H9 (cell line): ENCODE results near the gene SLC25A41. TPM values are rescaled to one million over a fixed set of nuclear protein-coding genes. Genes with fewer than 3 reads are reported as not detected.

Experiments used
- DNase-seq: peaks from one replicate; pipeline ENCODE4 v3.0.0-alpha.2; 2017
- H2AFZ ChIP-seq: one replicate; pipeline ENCODE4 v1.6.1; 2013; ENCODE audit warnings: mild to moderate bottlenecking, low read length, control low read depth, moderate library complexity
- H2AK5ac ChIP-seq: 2 replicates; pipeline ENCODE4 v1.6.1; 2013; ENCODE audit warnings: low read length, control low read depth, mixed read lengths; ENCODE audit not compliant: insufficient read length
- H2BK120ac ChIP-seq: one replicate; pipeline ENCODE4 v1.6.1; 2013; ENCODE audit warnings: low read depth, mild to moderate bottlenecking, low read length, control low read depth, inconsistent platforms; ENCODE audit not compliant: poor library complexity, severe bottlenecking
- H2BK12ac ChIP-seq: 2 replicates; pipeline ENCODE4 v1.6.1; 2013; ENCODE audit warnings: low read length, control low read depth, mixed read lengths, low read depth; ENCODE audit not compliant: insufficient read length
- H2BK15ac ChIP-seq: 2 replicates; pipeline ENCODE4 v1.6.1; 2013; ENCODE audit warnings: low read depth, low read length, control low read depth
- H2BK20ac ChIP-seq: one replicate; pipeline ENCODE4 v1.6.1; 2013; ENCODE audit warnings: low read depth, mild to moderate bottlenecking, low read length, control low read depth, inconsistent platforms; ENCODE audit not compliant: poor library complexity, severe bottlenecking
- H2BK5ac ChIP-seq: 2 replicates; pipeline ENCODE4 v1.6.1; 2013; ENCODE audit warnings: low read length, control low read depth, mixed read lengths; ENCODE audit not compliant: insufficient read length
- H3K14ac ChIP-seq: 2 replicates; pipeline ENCODE4 v1.6.1; 2013; ENCODE audit warnings: low read length, control low read depth; ENCODE audit not compliant: insufficient read depth
- H3K18ac ChIP-seq: 2 replicates; pipeline ENCODE4 v1.6.1; 2013; ENCODE audit warnings: low read depth, mild to moderate bottlenecking, mixed read lengths, low read length, control low read depth; ENCODE audit not compliant: insufficient read length
- H3K23ac ChIP-seq: 2 replicates; pipeline ENCODE4 v1.6.1; 2013; ENCODE audit warnings: low read length, control low read depth, mixed read lengths, low read depth; ENCODE audit not compliant: insufficient read length
- H3K23me2 ChIP-seq: 2 replicates; pipeline ENCODE4 v1.6.1; 2013; ENCODE audit warnings: low read depth, mild to moderate bottlenecking, mixed read lengths, low read length, control low read depth; ENCODE audit not compliant: insufficient read length, poor library complexity, severe bottlenecking
- H3K27ac ChIP-seq: 2 replicates; pipeline ENCODE4 v1.5.1; 2013; ENCODE audit warnings: low read length, control low read depth, mixed read lengths, low read depth; ENCODE audit not compliant: insufficient read length
- H3K27me3 ChIP-seq: 2 replicates; pipeline ENCODE4 v1.6.1; 2013; ENCODE audit warnings: low read length, control low read depth, inconsistent platforms; ENCODE audit not compliant: insufficient read depth
- H3K4ac ChIP-seq: 2 replicates; pipeline ENCODE4 v1.6.1; 2013; ENCODE audit warnings: low read depth, mild to moderate bottlenecking, control low read depth, inconsistent platforms, low read length, moderate library complexity
- H3K4me1 ChIP-seq: 2 replicates; pipeline ENCODE4 v1.6.1; 2013; ENCODE audit warnings: low read length, control low read depth, inconsistent platforms; ENCODE audit not compliant: insufficient read depth
- H3K4me2 ChIP-seq: 2 replicates; pipeline ENCODE4 v1.6.1; 2013; ENCODE audit warnings: low read length, control low read depth, mixed read lengths; ENCODE audit not compliant: insufficient read length, insufficient read depth
- H3K56ac ChIP-seq: 2 replicates; pipeline ENCODE4 v1.6.1; 2013; ENCODE audit warnings: low read depth, mild to moderate bottlenecking, mixed read lengths, low read length, control low read depth; ENCODE audit not compliant: insufficient read length
- H3K79me1 ChIP-seq: 2 replicates; pipeline ENCODE4 v1.6.1; 2013; ENCODE audit warnings: low read depth, mild to moderate bottlenecking, moderate library complexity, low read length, control low read depth, inconsistent platforms; ENCODE audit not compliant: insufficient read depth, poor library complexity, severe bottlenecking
- H3K79me2 ChIP-seq: 2 replicates; pipeline ENCODE4 v1.6.1; 2013; ENCODE audit warnings: low read length, control low read depth, inconsistent platforms; ENCODE audit not compliant: insufficient read depth
- H3K9ac ChIP-seq: 2 replicates; pipeline ENCODE4 v1.6.1; 2013; ENCODE audit warnings: low read length, control low read depth, mixed read lengths; ENCODE audit not compliant: insufficient read length; ENCODE audit errors: extremely low read depth
- H3K9me3 ChIP-seq: one replicate; pipeline ENCODE4 v1.6.1; 2013; ENCODE audit warnings: low read depth, low read length, inconsistent platforms; ENCODE audit not compliant: control insufficient read depth
- H3T11ph ChIP-seq: one replicate; pipeline ENCODE4 v1.6.1; 2013; ENCODE audit warnings: mild to moderate bottlenecking, low read length, control low read depth, inconsistent platforms
- H4K20me1 ChIP-seq: one replicate; pipeline ENCODE4 v1.6.1; 2013; ENCODE audit not compliant: control insufficient read depth, insufficient read length, insufficient read depth
- H4K5ac ChIP-seq: 2 replicates; pipeline ENCODE4 v1.6.1; 2013; ENCODE audit warnings: low read depth, mild to moderate bottlenecking, mixed read lengths, low read length, control low read depth; ENCODE audit not compliant: insufficient read length
- H4K8ac ChIP-seq: replicated peaks from 2 replicates; pipeline ENCODE4 v1.6.1; 2013; ENCODE audit warnings: low read length, control low read depth, mixed read lengths, low read depth; ENCODE audit not compliant: insufficient read length
- H4K91ac ChIP-seq: 2 replicates; pipeline ENCODE4 v1.6.1; 2013; ENCODE audit warnings: low read depth, mild to moderate bottlenecking, moderate library complexity, mixed read lengths, low read length, control low read depth; ENCODE audit not compliant: insufficient read length
- H3K27ac Mint-ChIP-seq, 3 experiments: 2 replicates in 2 of 3; 3 replicates in 1 of 3; pipeline ENCODE4 v1.8.0; 2020 to 2021; ENCODE audit warnings: mixed read lengths in 3 of 3, mild to moderate bottlenecking in 1 of 3, moderate library complexity in 1 of 3
- H3K27me3 Mint-ChIP-seq: 2 replicates; pipeline ENCODE4 v1.8.0; 2021; ENCODE audit warnings: low read depth, mild to moderate bottlenecking, moderate library complexity, mixed read lengths
- H3K36me3 Mint-ChIP-seq, 3 experiments: 2 replicates in 2 of 3; 3 replicates in 1 of 3; pipeline ENCODE4 v1.8.0; 2020 to 2021; ENCODE audit warnings: low read depth in 3 of 3, mixed read lengths in 3 of 3; ENCODE audit not compliant: insufficient read depth in 1 of 3
- H3K4me1 Mint-ChIP-seq, 2 experiments: 2 replicates each; pipeline ENCODE4 v1.8.0; 2020; ENCODE audit warnings: mixed read lengths in 2 of 2
- H3K4me3 Mint-ChIP-seq, 2 experiments: 2 replicates in 1 of 2; 3 replicates in 1 of 2; pipeline ENCODE4 v1.8.0; 2020 to 2021; ENCODE audit warnings: mild to moderate bottlenecking in 2 of 2, mixed read lengths in 2 of 2, moderate library complexity in 1 of 2
- H3K9me3 Mint-ChIP-seq, 2 experiments: 2 replicates in 1 of 2; 3 replicates in 1 of 2; pipeline ENCODE4 v1.8.0; 2020; ENCODE audit warnings: mild to moderate bottlenecking in 2 of 2, mixed read lengths in 2 of 2, moderate library complexity in 1 of 2
- WGBS: extraction: QIAGEN DNeasy Blood & Tissue Kit; methylation state at CpG from one replicate; pipeline ENCODE4 v1.1.7; 2013; ENCODE audit warnings: missing lambda C conversion rate, low lambda C conversion rate, mixed read lengths; ENCODE audit not compliant: insufficient read length; ENCODE audit errors: extremely low coverage; 5-methylcytosine and 5-hydroxymethylcytosine counted together
- total RNA-seq: library from RNA; stranded (reverse); gene quantifications from 2 replicates; pipeline ENCODE4 v1.2.1, GENCODE V29; 2021
- TF ChIP-seq, protein P1 (sequence below): fragments of 200-600 bp; sonication (generic); conservative IDR thresholded peaks from 3 replicates; pipeline ENCODE4 v1.8.0; 2021; ENCODE audit warnings: antibody characterized with exemption, mild to moderate bottlenecking

The SLC25A41 gene
- total RNA-seq, 1 experiment from 2014 or later, result 0.20 TPM

DNA sequence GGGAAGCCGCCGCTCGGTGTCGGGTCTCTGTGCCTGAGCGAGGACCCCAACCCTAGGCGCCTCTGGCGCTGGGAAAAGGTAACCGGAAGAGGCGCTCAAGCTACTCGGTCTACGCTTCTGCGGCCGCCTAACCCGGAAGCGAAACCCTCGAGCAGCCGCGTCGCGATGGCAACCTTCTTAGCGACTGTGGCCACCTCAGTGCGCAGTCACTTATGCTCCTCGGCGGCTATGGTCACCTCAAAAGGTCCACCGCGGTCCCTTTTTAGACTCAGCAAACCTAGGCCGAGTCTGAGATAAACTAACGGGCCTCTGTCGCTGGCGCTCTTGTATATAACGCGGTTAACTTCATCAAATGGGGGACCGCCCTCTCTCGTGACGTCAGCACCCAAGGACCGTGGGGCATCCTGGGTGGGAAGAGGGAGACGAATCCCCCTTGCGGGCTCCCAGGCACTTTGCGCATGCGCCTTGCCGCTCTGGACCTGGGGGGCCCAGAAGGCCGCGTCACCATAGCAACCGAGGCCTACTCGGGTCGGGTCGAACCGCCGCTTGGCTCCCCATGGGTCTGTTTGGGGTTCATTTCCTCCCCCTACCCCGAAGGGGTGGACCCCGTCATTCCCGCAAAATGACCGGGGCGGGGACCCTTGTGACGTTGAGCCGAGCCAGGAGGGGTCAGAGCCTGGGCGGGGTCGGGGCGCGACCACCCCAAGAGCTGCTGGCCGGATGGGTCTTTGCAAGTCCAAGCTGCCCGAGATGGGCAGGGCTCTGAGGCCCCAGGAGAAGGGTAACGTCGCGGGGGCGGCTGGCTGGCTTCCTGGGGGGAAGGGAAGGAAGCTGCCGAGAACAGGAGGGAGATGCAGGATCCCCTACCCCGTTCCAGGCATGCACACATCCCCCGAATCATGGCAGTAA, 40.2 kb downstream of the SLC25A41 start, which contains the start of gene GTF2F1:
TSS of gene GTF2F1 (minus strand) at position 91 of the 909 bp plus-strand sequence. CDS start 169 bp downstream, outside the sequence.
- H3K27ac Mint-ChIP-seq, result peak within 1 kb of the TSS; percentile 94 to 98 (median 98)
- TF ChIP-seq, protein P1, sequence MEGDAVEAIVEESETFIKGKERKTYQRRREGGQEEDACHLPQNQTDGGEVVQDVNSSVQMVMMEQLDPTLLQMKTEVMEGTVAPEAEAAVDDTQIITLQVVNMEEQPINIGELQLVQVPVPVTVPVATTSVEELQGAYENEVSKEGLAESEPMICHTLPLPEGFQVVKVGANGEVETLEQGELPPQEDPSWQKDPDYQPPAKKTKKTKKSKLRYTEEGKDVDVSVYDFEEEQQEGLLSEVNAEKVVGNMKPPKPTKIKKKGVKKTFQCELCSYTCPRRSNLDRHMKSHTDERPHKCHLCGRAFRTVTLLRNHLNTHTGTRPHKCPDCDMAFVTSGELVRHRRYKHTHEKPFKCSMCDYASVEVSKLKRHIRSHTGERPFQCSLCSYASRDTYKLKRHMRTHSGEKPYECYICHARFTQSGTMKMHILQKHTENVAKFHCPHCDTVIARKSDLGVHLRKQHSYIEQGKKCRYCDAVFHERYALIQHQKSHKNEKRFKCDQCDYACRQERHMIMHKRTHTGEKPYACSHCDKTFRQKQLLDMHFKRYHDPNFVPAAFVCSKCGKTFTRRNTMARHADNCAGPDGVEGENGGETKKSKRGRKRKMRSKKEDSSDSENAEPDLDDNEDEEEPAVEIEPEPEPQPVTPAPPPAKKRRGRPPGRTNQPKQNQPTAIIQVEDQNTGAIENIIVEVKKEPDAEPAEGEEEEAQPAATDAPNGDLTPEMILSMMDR, result peak; percentile 26; the same call in 1 of the 3 replicates
- H3K9me3 ChIP-seq, result no peaks in the 10 kb centered on the region

More for the DNA sequence above, 40.2 kb downstream of the SLC25A41 start, which contains the start of gene GTF2F1:
- H4K8ac ChIP-seq, result no peak within 1 kb of the TSS
- peaks cover 9% of the 10 kb centered on the region for H3K79me1 ChIP-seq
- Mint-ChIP-seq H3K9me3 (no peaks in the 10 kb centered on the region), H3K27me3 (no peaks in the 10 kb centered on the region), H3K4me1 (peaks cover 18 to 26% of the 10 kb centered on the region in 2 experiments), H3K36me3 (peaks cover 8 to 24% (median 20%) of the 10 kb centered on the region in 3 experiments), H3K4me3 (peak within 1 kb of the TSS; percentile 97)
- H3K27ac ChIP-seq, result no peak within 1 kb of the TSS
- no peak within 1 kb of the TSS for H2BK5ac ChIP-seq
- H3K18ac ChIP-seq, result peak within 1 kb of the TSS; percentile 68
- no peak within 1 kb of the TSS for H3K4ac ChIP-seq
- H2BK120ac ChIP-seq, result peak within 1 kb of the TSS; percentile 53
- peak; percentile 95 for DNase-seq
- peaks cover 3% of the 10 kb centered on the region; the same call in 1 of the 2 replicates for H3K4me1 ChIP-seq
- no peak within 1 kb of the TSS for H3T11ph ChIP-seq
- no peak within 1 kb of the TSS for H4K5ac ChIP-seq
- no peak within 1 kb of the TSS for H3K23ac ChIP-seq
- peaks cover 3% of the 10 kb centered on the region; the same call in 1 of the 2 replicates for H3K79me2 ChIP-seq
- peaks cover 6% of the 10 kb centered on the region for H3K23me2 ChIP-seq
- H3K4me2 ChIP-seq, result peak within 1 kb of the TSS; percentile 90
- H2BK12ac ChIP-seq, result no peak within 1 kb of the TSS
- no peak within 1 kb of the TSS for H4K91ac ChIP-seq
- no CpG with 5 or more reads among the region's 69 CpGs for WGBS
- H4K20me1 ChIP-seq, result no peaks in the 10 kb centered on the region
- H3K9ac ChIP-seq, result peak within 1 kb of the TSS; percentile 64
- no peak within 1 kb of the TSS for H2AK5ac ChIP-seq
- no peak within 1 kb of the TSS for H2AFZ ChIP-seq
- H3K56ac ChIP-seq, result no peak within 1 kb of the TSS
- no peak within 1 kb of the TSS for H2BK15ac ChIP-seq
- no peaks in the 10 kb centered on the region for H3K27me3 ChIP-seq
- no peak within 1 kb of the TSS for H2BK20ac ChIP-seq
- H3K14ac ChIP-seq, result peak within 1 kb of the TSS; percentile 62
